ENCODE results near the gene RNASEH2C.
A peak's percentile ranks its signal among the peaks of the same experiment; 100 is the strongest.
"Not testable (repeated sequence)": the region's sequence is repeated elsewhere in the genome, so short reads cannot be mapped to it uniquely, and the experiment has no call there.

Gene RNASEH2C

GRCh38 chr11:65716774-65717405, 3.7 kb downstream of the RNASEH2C start:
- no peak for DNase-seq

DNA sequence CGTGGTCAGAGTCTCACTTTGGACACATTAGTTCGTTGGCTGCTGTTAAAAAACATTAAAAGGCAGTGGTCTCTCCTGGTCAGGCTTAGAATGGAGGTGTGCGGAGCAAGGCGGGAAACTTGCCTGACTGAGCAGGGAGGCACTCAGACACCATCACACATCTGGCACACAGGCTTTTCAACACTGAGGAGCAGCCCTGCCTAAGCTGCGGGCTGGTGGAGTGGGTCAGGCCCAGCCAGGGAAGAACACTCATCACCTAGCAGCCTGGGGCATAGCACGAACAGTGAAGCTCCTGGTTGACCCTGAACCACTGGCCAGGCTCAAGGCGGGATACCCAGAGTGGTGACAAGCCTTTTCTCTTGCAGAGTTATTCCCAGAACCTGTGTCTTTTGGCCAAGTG, 4.3 kb downstream of the RNASEH2C start:
- DNase-seq = no peak

- DNase-seq = no peak
Measured at GRCh38 chr11:65714433-65714832, 6.2 kb downstream of the RNASEH2C start.

GRCh38 chr11:65713212-65713969, 7.2 kb downstream of the RNASEH2C start:
- DNase-seq = peak; percentile 61

DNA sequence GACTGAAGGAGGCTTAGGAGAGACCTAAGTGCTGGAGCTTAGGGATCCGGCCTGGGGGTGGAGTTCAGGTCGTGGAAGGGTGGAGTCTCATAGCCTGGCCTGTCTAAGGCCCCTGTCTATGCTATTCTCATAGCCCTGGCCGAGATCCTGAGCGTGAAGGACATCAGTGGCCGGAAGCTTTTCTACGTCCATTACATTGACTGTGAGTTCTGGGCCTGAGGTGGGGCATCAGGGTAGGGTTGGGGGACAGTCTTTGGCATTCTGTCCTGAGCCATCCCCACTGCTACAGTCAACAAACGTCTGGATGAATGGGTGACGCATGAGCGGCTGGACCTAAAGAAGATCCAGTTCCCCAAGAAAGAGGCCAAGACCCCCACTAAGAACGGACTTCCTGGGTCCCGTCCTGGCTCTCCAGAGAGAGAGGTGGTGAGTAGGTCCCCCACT, 7.9 kb downstream of the RNASEH2C start:
- DNase-seq = no peak

DNA sequence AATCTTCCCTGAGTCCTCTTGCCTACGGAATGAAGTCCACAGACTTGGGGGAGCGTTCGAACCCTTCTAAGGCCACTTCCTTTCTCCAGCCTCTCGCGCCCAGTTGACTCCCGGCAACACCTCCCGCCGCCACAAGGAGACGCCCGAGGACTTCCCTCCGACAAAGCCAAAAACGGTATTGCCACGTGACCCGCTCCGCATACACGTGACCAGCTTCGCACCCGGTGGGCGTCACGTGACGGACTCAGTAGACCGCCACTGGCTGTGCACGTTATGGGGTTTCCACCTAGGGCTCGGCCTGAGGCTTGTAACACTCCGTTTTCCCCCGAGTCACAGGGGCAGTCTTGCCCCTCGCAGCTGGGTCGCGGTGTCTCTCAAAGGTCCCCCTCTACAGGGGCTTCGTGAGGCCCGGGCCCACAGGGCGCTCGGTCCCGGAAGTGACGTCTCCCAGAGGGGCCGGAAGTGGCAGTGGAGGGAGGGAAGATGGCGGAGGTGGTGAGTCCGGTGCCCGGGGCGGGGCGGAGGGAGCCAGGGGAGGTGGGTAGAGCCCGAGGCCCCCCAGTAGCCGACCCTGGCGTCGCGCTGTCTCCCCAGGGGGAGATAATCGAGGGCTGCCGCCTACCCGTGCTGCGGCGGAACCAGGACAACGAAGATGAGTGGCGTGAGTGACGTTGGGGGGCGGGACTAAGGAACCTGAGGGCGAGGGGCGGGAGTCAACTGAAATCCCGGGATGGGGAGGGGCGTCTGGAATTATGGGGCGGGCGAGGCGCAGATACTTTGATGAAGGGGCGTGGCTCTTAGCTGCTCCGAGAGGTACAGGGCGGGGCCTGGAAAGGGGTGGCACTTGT, 8.6 kb downstream of the RNASEH2C start, which contains the start of gene KAT5:
KAT5 (plus strand) TSS at position 468 of the 848 bp plus-strand sequence; CDS start at position 484, 16 bp downstream.
- peak; percentile 99 for DNase-seq

DNA sequence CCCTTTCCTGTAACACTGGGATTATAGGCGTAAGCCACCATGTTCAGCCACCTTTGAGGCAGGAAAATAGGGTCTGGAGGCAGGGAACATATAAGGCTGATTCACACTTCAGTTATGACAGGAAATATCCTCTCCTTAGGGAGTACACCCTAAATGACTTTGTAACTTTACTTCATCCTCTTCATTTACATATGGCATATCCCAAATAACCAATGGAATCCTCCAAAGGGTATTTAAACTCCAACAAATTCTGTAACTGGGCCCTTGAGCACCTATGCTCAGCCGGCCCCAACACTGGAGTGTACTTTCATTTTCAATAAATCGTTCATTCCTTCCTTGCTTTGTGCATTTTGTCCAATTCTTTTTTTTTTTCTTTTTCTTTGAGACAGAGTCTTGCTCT, 10.2 kb downstream of the RNASEH2C start:
- no peak for DNase-seq

GRCh38 chr11:65709661-65710060, 10.9 kb downstream of the RNASEH2C start:
- no peak for DNase-seq

DNA sequence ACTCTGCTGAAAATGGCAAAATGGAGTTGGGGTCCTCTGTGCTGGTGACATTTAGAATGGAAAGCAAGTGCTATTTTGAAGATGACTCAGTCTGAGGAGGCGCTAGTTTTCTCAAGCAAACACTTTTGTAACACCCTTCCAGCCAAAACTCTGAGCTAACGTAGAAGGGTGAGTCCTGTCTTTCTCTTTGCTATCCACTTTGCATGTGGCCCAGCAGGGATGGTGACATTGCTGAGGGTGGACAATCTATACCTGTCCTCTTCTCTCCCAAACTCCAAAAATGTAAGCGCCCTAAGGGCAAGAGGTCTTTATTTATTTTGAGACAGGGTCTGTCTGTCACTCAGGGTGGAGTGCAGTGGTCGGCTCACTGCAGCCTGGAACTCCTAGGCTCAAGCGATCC, 12.1 kb downstream of the RNASEH2C start:
- no peak for DNase-seq

DNA sequence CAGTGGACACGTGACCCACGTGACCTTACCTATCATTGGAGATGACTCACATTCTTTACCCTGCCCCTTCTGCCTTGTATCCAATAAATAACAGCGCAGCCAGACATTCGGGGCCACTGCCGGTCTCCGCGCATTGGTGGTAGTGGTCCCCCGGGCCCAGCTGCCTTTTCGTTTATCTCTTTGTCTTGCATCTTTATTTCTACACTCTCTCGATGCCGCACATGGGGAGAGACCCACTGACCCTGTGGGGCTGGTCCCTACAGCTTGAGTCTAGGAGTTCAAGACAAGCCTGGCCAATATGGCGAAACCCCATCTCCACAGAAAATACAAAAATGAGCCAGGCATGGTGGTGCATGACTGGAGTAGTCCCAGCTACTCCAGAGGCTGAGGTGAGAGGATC, 13.6 kb downstream of the RNASEH2C start:
- not testable (repeated sequence) for DNase-seq

- DNase-seq = peak; percentile 91
Measured at GRCh38 chr11:65706303-65706763, 14.3 kb downstream of the RNASEH2C start.

DNA sequence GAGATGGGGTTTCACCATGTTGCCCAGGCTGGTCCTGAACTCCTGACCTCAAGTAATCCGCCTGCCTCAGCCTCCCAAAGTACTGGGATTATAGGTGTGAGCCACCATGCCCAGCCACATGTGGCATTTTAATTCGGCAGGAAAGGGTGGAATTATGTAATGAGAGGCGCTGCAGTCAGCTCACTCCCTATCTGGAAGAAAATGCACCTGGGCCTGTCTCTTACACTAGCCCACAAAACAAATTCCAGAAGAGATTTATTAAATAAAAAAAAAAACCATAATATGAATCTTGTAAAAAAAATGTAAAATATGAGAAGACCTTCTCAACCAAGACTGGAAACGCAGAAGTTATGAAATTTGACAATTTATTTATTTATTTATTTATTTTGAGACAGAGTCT, 16.8 kb downstream of the RNASEH2C start:
- DNase-seq = no peak

- DNase-seq = no peak
Measured at GRCh38 chr11:65701686-65702085, 18.9 kb downstream of the RNASEH2C start.

GRCh38 chr11:65700399-65700798, 20.2 kb downstream of the RNASEH2C start:
- DNase-seq = no peak

GRCh38 chr11:65699306-65699705, 21.3 kb downstream of the RNASEH2C start:
- DNase-seq = no peak

GRCh38 chr11:65698205-65698604, 22.4 kb downstream of the RNASEH2C start:
- DNase-seq = no peak

DNA sequence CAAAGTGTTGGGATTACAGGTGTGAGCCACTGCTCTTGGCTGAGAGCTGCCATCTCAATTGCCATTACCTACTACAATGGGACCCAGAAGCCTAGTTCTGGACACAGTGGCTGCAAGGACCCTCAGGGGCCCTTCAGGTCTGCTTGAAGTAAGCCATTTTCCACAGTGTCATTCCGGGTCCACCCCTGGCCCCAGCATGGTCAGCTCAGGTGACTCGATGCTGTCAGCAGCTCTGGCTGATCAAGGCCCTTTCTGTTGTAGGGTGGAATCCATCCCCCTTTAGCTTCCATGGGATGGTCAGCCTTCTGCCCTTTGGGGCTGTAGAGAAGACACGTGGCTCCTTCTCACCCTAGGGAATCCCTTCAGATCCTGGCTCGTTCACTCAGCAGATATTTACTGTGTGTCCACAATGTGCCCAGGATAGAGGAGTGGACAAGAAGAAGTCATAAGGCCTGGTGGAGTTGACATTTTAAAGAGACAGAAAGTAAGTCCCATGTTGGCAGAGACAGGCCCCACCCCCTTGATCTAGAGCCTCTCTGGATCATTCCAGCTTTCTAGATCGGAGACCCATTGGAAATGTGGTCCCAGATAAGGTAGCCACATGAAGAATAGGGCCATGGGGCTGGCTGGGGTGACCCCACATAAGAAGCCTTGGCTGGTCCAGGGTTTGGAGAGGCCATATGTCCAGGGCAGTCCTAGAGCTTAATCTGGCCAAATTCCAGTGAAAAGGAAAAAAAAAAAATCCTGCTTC, 23.6 kb downstream of the RNASEH2C start:
- no peak for DNase-seq

DNA sequence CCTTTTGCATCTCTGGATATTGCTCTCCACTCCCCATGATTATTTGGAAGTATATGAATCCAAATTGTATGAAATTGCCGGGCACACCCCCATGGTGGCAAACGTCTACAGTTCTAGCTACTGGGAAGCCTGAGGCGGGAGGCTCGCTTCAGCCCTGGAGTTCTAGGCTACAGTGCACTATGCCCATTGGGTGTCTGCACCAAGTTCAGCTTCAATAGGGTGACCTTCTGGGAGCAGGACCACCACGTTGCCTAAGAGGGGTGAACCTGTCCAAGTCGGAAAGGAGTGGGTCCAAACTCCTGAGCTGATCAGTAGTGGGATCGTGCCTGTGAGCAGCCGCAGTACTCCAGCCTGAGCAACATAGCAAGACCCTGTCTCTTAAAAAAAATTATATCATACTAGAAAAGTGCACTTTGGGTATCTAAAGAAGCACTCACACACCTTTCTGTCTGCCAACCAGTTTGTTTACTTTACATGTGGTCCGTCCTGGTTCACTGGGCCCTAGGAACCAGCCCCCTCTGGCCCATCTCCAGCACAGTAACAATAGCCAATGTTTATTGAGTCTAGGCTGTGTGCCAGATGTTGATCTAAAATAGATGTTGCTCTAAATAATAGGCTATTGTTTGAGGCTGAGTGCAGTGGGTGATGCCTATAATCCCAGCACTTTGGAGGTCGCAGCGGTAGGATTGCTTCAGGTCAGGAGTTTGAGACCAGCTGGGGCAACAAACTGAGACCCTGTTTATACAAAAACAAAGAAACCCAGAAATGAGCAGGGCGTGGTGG, 24.9 kb downstream of the RNASEH2C start:
- DNase-seq = no peak

GRCh38 chr11:65692367-65692766, 28.2 kb downstream of the RNASEH2C start:
- no peak for DNase-seq

DNA sequence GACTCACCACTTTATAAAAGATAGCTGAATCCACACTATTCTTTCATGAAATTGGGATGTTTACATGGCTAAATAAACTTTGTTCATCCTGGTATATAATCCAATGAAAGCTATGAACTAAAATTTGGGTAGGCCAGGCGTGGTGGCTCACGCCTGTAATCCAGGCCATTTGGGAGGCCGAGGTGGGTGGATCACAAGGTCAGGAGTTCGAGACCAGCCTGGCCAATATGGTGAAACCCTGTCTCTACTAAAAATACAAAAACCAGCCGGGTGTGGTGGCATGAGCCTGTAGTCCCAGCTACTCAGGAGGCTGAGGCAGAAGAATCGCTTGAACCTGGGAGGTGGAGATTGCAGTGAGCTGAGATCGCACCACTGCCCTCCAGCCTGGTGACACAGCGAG, 28.8 kb downstream of the RNASEH2C start:
- not testable (repeated sequence) for DNase-seq

- no peak for DNase-seq
Measured at GRCh38 chr11:65685981-65686380, 34.6 kb downstream of the RNASEH2C start.

GRCh38 chr11:65683480-65683879, 37.1 kb downstream of the RNASEH2C start:
- not testable (repeated sequence) for DNase-seq

All from activated effector memory CD4-positive, alpha-beta T cell treated with anti-CD3 and anti-CD28 coated beads, Interleukin-2, amount 50 U/mL, for 16 hours (primary cell).